Erythroblast (primary cell): Measurements from ENCODE around the gene POLA2.

Experiments
- GATA1 ChIP-seq: IDR thresholded peaks from 2 replicates; pipeline ENCODE4 v1.6.1; 2011; ENCODE audit warnings: low read depth, mild to moderate bottlenecking, control low read depth, low read length, moderate library complexity
- POLR2A ChIP-seq: IDR thresholded peaks from 2 replicates; pipeline ENCODE4 v1.6.1; 2011; ENCODE audit warnings: mild to moderate bottlenecking, low read length

- no peak for TF ChIP-seq POLR2A
- no peak for TF ChIP-seq GATA1
Measured at GRCh38 chr11:65246506-65246905, 15.3 kb upstream of the POLA2 start.
